Left renal cortex interstitium (tissue), 4 donors: ENCODE results near the gene CMKLR1. TPM values are rescaled to one million over a fixed set of nuclear protein-coding genes. Genes with fewer than 3 reads are reported as not detected.

Experiments
- DNase-seq, 4 donors: peaks; one replicate each; pipeline ENCODE4 v3.0.0-alpha.2; 2013; ENCODE audit warnings: low read depth in 4 of 4, low spot score in 2 of 4, missing footprints in 1 of 4
- polyA plus RNA-seq, 4 donors: library from polyadenylated mRNA; unstranded; fragments of 120-200 nt; gene quantifications; one replicate each; pipeline ENCODE4 v1.2.1, GENCODE V29; 2013; ENCODE audit not compliant: insufficient read length in 4 of 4

Gene CMKLR1
- polyA plus RNA-seq, 4 donors, result 3.6 to 4.9 (median 4.5) TPM

GRCh38 chr12:108239378-108239777 lies 99.7 kb downstream of the CMKLR1 start:
- DNase-seq, result no peak

- DNase-seq, result no peak
Observed at GRCh38 chr12:108238474-108238873, 100.6 kb downstream of the CMKLR1 start.

Other genes starting within 250 kb of the CMKLR1 start
- gene WSCD2, start 210.0 kb downstream of the CMKLR1 start, polyA plus RNA-seq, result 10 to 100 TPM in 2 of 4 donors, 1 to 10 TPM in 2; 6.9 to 10.4 (median 8.8) TPM
- 1 to 10 TPM; 3.5 to 4.3 (median 4.0) TPM for gene FICD, start 176.0 kb upstream of the CMKLR1 start, polyA plus RNA-seq
- 10 to 100 TPM; 50.4 to 71.3 (median 59.4) TPM for gene SART3, start 221.9 kb upstream of the CMKLR1 start, polyA plus RNA-seq
- 100 to 1,000 TPM; 106 to 128 (median 113) TPM for gene ISCU, start 223.3 kb upstream of the CMKLR1 start, polyA plus RNA-seq